Astrocyte (in vitro differentiated cells and primary cell): Measurements from ENCODE around the gene F5. TPM values are rescaled to one million over a fixed set of nuclear protein-coding genes. Genes with fewer than 3 reads are reported as not detected.

ENCODE experiments used
- DNase-seq: peaks from one replicate; pipeline ENCODE4 v3.0.0-alpha.2; 2010; ENCODE audit warnings: low read depth
- FAIRE-seq: peaks from 2 replicates; lab custom pipeline; 2011; peaks lifted over from hg19 to GRCh38; lab: Jason Lieb, UNC
- H2AFZ ChIP-seq: 2 replicates; pipeline ENCODE4 v1.6.0; 2012; ENCODE audit warnings: low read depth, low read length, inconsistent platforms
- H3K27ac ChIP-seq: 2 replicates; pipeline ENCODE4 v1.5.1; 2011; ENCODE audit warnings: low read depth, low read length, inconsistent platforms
- H3K27me3 ChIP-seq: 2 replicates; pipeline ENCODE4 v1.6.0; 2011; ENCODE audit warnings: low read length, inconsistent platforms; ENCODE audit not compliant: insufficient read depth
- H3K36me3 ChIP-seq: 2 replicates; pipeline ENCODE4 v1.5.1; 2011; ENCODE audit warnings: low read length, inconsistent platforms; ENCODE audit not compliant: insufficient read depth
- H3K4me1 ChIP-seq: 2 replicates; pipeline ENCODE4 v1.5.1; 2011; ENCODE audit warnings: low read length, inconsistent platforms; ENCODE audit not compliant: insufficient read depth
- H3K4me2 ChIP-seq: 2 replicates; pipeline ENCODE4 v1.6.0; 2012; ENCODE audit warnings: low read length, inconsistent platforms
- H3K4me3 ChIP-seq: 2 replicates; pipeline ENCODE4 v1.5.1; 2011; ENCODE audit warnings: low read depth, mild to moderate bottlenecking, low read length, inconsistent platforms; ENCODE audit not compliant: insufficient read depth
- H3K79me2 ChIP-seq: 2 replicates; pipeline ENCODE4 v1.6.0; 2012; ENCODE audit warnings: mild to moderate bottlenecking, low read length, inconsistent platforms; ENCODE audit not compliant: insufficient read depth
- H3K9ac ChIP-seq: 2 replicates; pipeline ENCODE4 v1.6.0; 2012; ENCODE audit warnings: mild to moderate bottlenecking, low read length, inconsistent platforms
- H3K9me3 ChIP-seq: 2 replicates; pipeline ENCODE4 v1.5.1; 2012; ENCODE audit warnings: low read depth, mild to moderate bottlenecking, low read length, inconsistent platforms; ENCODE audit not compliant: insufficient read depth
- H4K20me1 ChIP-seq: 2 replicates; pipeline ENCODE4 v1.6.0; 2012; ENCODE audit warnings: low read length, inconsistent platforms; ENCODE audit not compliant: insufficient read depth
- H3K27ac Mint-ChIP-seq: one replicate; pipeline ENCODE4 v1.8.0; 2021; ENCODE audit warnings: mild to moderate bottlenecking, mixed read lengths; ENCODE audit not compliant: unreplicated experiment
- H3K27me3 Mint-ChIP-seq: one replicate; pipeline ENCODE4 v1.8.0; 2021; ENCODE audit warnings: low read depth, mixed read lengths; ENCODE audit not compliant: unreplicated experiment
- H3K36me3 Mint-ChIP-seq: one replicate; pipeline ENCODE4 v1.8.0; 2021; ENCODE audit warnings: low read depth, mixed read lengths; ENCODE audit not compliant: unreplicated experiment
- H3K4me1 Mint-ChIP-seq: one replicate; pipeline ENCODE4 v1.8.0; 2021; ENCODE audit warnings: low read depth, mixed read lengths; ENCODE audit not compliant: unreplicated experiment
- H3K4me3 Mint-ChIP-seq: one replicate; pipeline ENCODE4 v1.8.0; 2021; ENCODE audit warnings: mild to moderate bottlenecking, moderate library complexity, mixed read lengths; ENCODE audit not compliant: unreplicated experiment
- H3K9me3 Mint-ChIP-seq: one replicate; pipeline ENCODE4 v1.8.0; 2021; ENCODE audit warnings: mild to moderate bottlenecking, mixed read lengths; ENCODE audit not compliant: unreplicated experiment
- EZH2 ChIP-seq: IDR thresholded peaks from 2 replicates; pipeline ENCODE4 v1.6.1; 2012; ENCODE audit warnings: mild to moderate bottlenecking, low read length, inconsistent platforms; ENCODE audit not compliant: insufficient read depth
- total RNA-seq: library from RNA; stranded (reverse); gene quantifications from 2 replicates; pipeline ENCODE4 v1.2.1, GENCODE V29; 2021
- TF ChIP-seq, protein P1 (sequence below): IDR thresholded peaks from 2 replicates; pipeline ENCODE4 v1.5.1; 2011; ENCODE audit warnings: low read depth, mild to moderate bottlenecking, inconsistent platforms, low read length, moderate library complexity; ENCODE audit not compliant: insufficient read depth

Gene F5
- total RNA-seq, 1 donor from 2014 or later: 0.18 TPM

DNA sequence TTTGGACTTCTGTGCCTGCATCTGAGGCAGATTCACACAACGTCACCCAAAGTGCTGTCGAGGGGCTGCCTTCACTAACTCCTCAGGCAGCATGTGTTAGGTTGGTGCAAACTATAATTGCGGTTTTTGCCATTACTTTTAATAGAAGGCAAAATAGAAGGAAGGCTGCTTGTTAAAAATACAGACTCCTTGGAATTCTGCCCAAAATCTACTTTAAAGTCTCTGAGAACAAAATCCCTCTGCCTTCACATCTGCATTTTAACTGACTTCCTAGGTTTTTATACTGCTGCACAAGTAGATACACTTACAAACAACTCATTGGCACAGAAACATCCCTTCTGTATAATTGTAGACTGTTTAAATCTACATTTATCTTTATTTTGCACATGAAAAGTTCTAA is 59.3 kb downstream of the F5 start:
- Histone ChIP-seq H3K27me3 (no peaks in the 10 kb centered on the region), H3K9me3 (no peaks in the 10 kb centered on the region), H3K79me2 (no peaks in the 10 kb centered on the region), H3K4me1 (peaks cover 6% of the 10 kb centered on the region), H3K9ac (no peak overlapping the region), H3K27ac (no peak overlapping the region), H3K4me3 (no peak overlapping the region), H3K4me2 (no peak overlapping the region), H2AFZ (no peak overlapping the region), H3K36me3 (no peaks in the 10 kb centered on the region), H4K20me1 (no peaks in the 10 kb centered on the region)
- FAIRE-seq (no peak), DNase-seq (no peak)
- H3K4me1 Mint-ChIP-seq: peaks cover 23% of the 10 kb centered on the region
- no peak overlapping the region for H3K27ac Mint-ChIP-seq
- H3K4me3 Mint-ChIP-seq: no peak overlapping the region
- no peaks in the 10 kb centered on the region for H3K36me3 Mint-ChIP-seq
- H3K27me3 Mint-ChIP-seq: no peaks in the 10 kb centered on the region
- H3K9me3 Mint-ChIP-seq: peaks cover 2% of the 10 kb centered on the region
- no peak for TF ChIP-seq EZH2
- TF ChIP-seq, protein P1, sequence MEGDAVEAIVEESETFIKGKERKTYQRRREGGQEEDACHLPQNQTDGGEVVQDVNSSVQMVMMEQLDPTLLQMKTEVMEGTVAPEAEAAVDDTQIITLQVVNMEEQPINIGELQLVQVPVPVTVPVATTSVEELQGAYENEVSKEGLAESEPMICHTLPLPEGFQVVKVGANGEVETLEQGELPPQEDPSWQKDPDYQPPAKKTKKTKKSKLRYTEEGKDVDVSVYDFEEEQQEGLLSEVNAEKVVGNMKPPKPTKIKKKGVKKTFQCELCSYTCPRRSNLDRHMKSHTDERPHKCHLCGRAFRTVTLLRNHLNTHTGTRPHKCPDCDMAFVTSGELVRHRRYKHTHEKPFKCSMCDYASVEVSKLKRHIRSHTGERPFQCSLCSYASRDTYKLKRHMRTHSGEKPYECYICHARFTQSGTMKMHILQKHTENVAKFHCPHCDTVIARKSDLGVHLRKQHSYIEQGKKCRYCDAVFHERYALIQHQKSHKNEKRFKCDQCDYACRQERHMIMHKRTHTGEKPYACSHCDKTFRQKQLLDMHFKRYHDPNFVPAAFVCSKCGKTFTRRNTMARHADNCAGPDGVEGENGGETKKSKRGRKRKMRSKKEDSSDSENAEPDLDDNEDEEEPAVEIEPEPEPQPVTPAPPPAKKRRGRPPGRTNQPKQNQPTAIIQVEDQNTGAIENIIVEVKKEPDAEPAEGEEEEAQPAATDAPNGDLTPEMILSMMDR: no peak

- TF ChIP-seq, protein P1: no peak
- no peak for TF ChIP-seq EZH2
- no peak overlapping the region for H3K4me3 Mint-ChIP-seq
- H3K9me3 Mint-ChIP-seq: peaks cover 2% of the 10 kb centered on the region
- H3K79me2 ChIP-seq: no peaks in the 10 kb centered on the region
- H3K9me3 ChIP-seq: no peaks in the 10 kb centered on the region
- no peak overlapping the region for H3K4me2 ChIP-seq
- H3K4me1 ChIP-seq: peaks cover 6% of the 10 kb centered on the region
- no peak overlapping the region for H3K4me3 ChIP-seq
- H3K27me3 ChIP-seq: no peaks in the 10 kb centered on the region
- no peak overlapping the region for H3K27ac ChIP-seq
- no peaks in the 10 kb centered on the region for H3K36me3 Mint-ChIP-seq
- DNase-seq: no peak
- no peaks in the 10 kb centered on the region for H3K36me3 ChIP-seq
- FAIRE-seq: no peak
- no peak overlapping the region for H2AFZ ChIP-seq
- H4K20me1 ChIP-seq: no peaks in the 10 kb centered on the region
- H3K9ac ChIP-seq: no peak overlapping the region
- peaks cover 23% of the 10 kb centered on the region for H3K4me1 Mint-ChIP-seq
- H3K27ac Mint-ChIP-seq: no peak overlapping the region
- no peaks in the 10 kb centered on the region for H3K27me3 Mint-ChIP-seq
Measured at GRCh38 chr1:169526120-169526832, 60.0 kb downstream of the F5 start.

DNA sequence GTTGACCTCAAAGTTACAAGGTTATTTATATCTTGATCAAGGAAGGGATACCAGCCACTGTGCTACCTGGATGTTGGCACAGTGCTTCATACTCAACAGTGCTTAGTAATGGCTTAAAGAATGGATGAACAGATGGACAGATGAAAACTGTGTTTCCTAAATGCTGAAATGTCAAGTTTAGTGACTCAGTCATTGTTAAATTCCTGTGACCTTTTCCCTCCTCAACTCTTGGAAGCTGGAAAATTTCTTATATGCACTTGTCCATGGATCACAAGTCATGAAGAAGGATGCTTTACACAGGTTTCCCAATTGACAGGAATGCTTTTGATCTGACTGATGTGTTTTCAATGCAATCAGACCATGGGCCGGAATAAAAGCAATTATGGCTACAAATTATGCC is 60.9 kb downstream of the F5 start:
- H3K27ac Mint-ChIP-seq: no peak overlapping the region
- no peaks in the 10 kb centered on the region for H3K36me3 Mint-ChIP-seq
- no peak overlapping the region for H3K4me2 ChIP-seq
- H4K20me1 ChIP-seq: no peaks in the 10 kb centered on the region
- H3K4me3 Mint-ChIP-seq: no peak overlapping the region
- H3K36me3 ChIP-seq: no peaks in the 10 kb centered on the region
- H3K4me3 ChIP-seq: no peak overlapping the region
- no peak for DNase-seq
- TF ChIP-seq, protein P1: no peak
- no peak for TF ChIP-seq EZH2
- H3K9ac ChIP-seq: no peak overlapping the region
- H3K79me2 ChIP-seq: no peaks in the 10 kb centered on the region
- FAIRE-seq: no peak
- H3K9me3 Mint-ChIP-seq: no peaks in the 10 kb centered on the region
- no peak overlapping the region for H3K27ac ChIP-seq
- H3K4me1 ChIP-seq: peaks cover 6% of the 10 kb centered on the region
- H3K9me3 ChIP-seq: no peaks in the 10 kb centered on the region
- no peak overlapping the region for H2AFZ ChIP-seq
- peaks cover 21% of the 10 kb centered on the region for H3K4me1 Mint-ChIP-seq
- no peaks in the 10 kb centered on the region for H3K27me3 ChIP-seq
- H3K27me3 Mint-ChIP-seq: no peaks in the 10 kb centered on the region
